LNCAP (cell line): ENCODE results near the gene EFCAB6.

Experiments
- CTCF ChIP-seq: fragments of 450-650 bp; IDR thresholded peaks from 2 replicates; pipeline ENCODE4 v1.5.1; 2017; ENCODE audit warnings: mild to moderate bottlenecking

The EFCAB6 gene

GRCh38 chr22:43482318-43482625 is 329.8 kb downstream of the EFCAB6 start:
- no peak for TF ChIP-seq CTCF

GRCh38 chr22:43481568-43482317 is 330.4 kb downstream of the EFCAB6 start:
- TF ChIP-seq CTCF, result 0 out of 2 replicates have a peak, but pooled peaks have one; percentile 22

GRCh38 chr22:43479962-43480361 is 332.1 kb downstream of the EFCAB6 start:
- TF ChIP-seq CTCF, result no peak

- TF ChIP-seq CTCF, result no peak
Observed at GRCh38 chr22:43479301-43479950, 332.7 kb downstream of the EFCAB6 start.
